ENCODE data around the gene GRIN2C. TPM values are rescaled to one million over a fixed set of nuclear protein-coding genes. Genes with fewer than 3 reads are reported as not detected.

The GRIN2C gene
- total RNA-seq, 2 experiments from 2014 or later, result not detected

- DNase-seq (peak; percentile 25), ATAC-seq (no peak)
- Mint-ChIP-seq H3K36me3 (ENCODE audit: low read depth) (peaks cover 3% of the 10 kb centered on the region), H3K27me3 (no peaks in the 10 kb centered on the region), H3K4me3 (no peak overlapping the region), H3K4me1 (no peaks in the 10 kb centered on the region), H3K9me3 (ENCODE audit: low read depth) (no peaks in the 10 kb centered on the region), H3K27ac (no peak overlapping the region)
- CTCF ChIA-PET, result interaction anchor here (0.8 kb wide), 1 partner anchor 79 kb away, joined by 3 read pairs; the partner anchor contains the start of gene FADS6
- intact Hi-C loops (cut with DNase I, micrococcal nuclease), result no loop called here
- POLR2A ChIA-PET, result no interaction called here
These were observed 45.2 kb downstream of the GRIN2C start for GRCh38 chr17:74814453-74814852.

- H3K9me3 Mint-ChIP-seq (ENCODE audit: low read depth), result no peaks in the 10 kb centered on the region
- no peaks in the 10 kb centered on the region for H3K4me1 Mint-ChIP-seq
- POLR2A ChIA-PET, result no interaction called here
- no peak for DNase-seq
- no peak overlapping the region for H3K27ac Mint-ChIP-seq
- peaks cover 3% of the 10 kb centered on the region for H3K36me3 Mint-ChIP-seq (ENCODE audit: low read depth)
- ATAC-seq, result no peak
- H3K27me3 Mint-ChIP-seq, result no peaks in the 10 kb centered on the region
- CTCF ChIA-PET, result interaction anchor here (0.8 to 0.9 kb wide), 2 partner anchors 21 to 67 kb away, joined by 3 read pairs; no protein-coding TSS in a partner anchor
- intact Hi-C loops (cut with DNase I, micrococcal nuclease), result no loop called here
- H3K4me3 Mint-ChIP-seq, result no peak overlapping the region
These were observed 47.3 kb downstream of the GRIN2C start for GRCh38 chr17:74812109-74813009.

GRCh38 chr17:74810699-74811485 lies 48.8 kb downstream of the GRIN2C start:
- no peak overlapping the region for H3K27ac Mint-ChIP-seq
- no peak for DNase-seq
- ChIA-PET POLR2A (no interaction called here), CTCF (interaction anchor here (0.6 kb wide), 1 partner anchor 1222 kb away, joined by 3 read pairs; no protein-coding TSS in a partner anchor)
- no peaks in the 10 kb centered on the region for H3K27me3 Mint-ChIP-seq
- intact Hi-C loops (cut with DNase I, micrococcal nuclease), result no loop called here
- H3K4me3 Mint-ChIP-seq, result no peak overlapping the region
- no peak for ATAC-seq
- H3K9me3 Mint-ChIP-seq (ENCODE audit: low read depth), result no peaks in the 10 kb centered on the region
- peaks cover 3% of the 10 kb centered on the region for H3K36me3 Mint-ChIP-seq (ENCODE audit: low read depth)
- no peaks in the 10 kb centered on the region for H3K4me1 Mint-ChIP-seq

- intact Hi-C loops (cut with DNase I, micrococcal nuclease), result no loop called here
- Mint-ChIP-seq H3K36me3 (ENCODE audit: low read depth) (peaks cover 3% of the 10 kb centered on the region), H3K27ac (no peak overlapping the region), H3K27me3 (no peaks in the 10 kb centered on the region), H3K4me3 (no peak overlapping the region), H3K9me3 (ENCODE audit: low read depth) (no peaks in the 10 kb centered on the region), H3K4me1 (no peaks in the 10 kb centered on the region)
- ATAC-seq, result no peak
- DNase-seq, result no peak
- ChIA-PET CTCF (interaction anchor here (0.5 to 2.7 kb wide), 4 partner anchors 18 to 106 kb away, joined by 3 to 12 read pairs (median 3); no protein-coding TSS in a partner anchor), POLR2A (no interaction called here)
These were observed 50.8 kb downstream of the GRIN2C start for GRCh38 chr17:74808714-74809430.

- ChIA-PET POLR2A (no interaction called here), CTCF (interaction anchor here (0.6 to 2.7 kb wide), 4 partner anchors 9 to 150 kb away, joined by 3 to 12 read pairs (median 4); no protein-coding TSS in a partner anchor)
- Mint-ChIP-seq H3K9me3 (ENCODE audit: low read depth) (no peaks in the 10 kb centered on the region), H3K27ac (no peak overlapping the region), H3K27me3 (no peaks in the 10 kb centered on the region), H3K4me1 (no peaks in the 10 kb centered on the region), H3K4me3 (no peak overlapping the region), H3K36me3 (ENCODE audit: low read depth) (peaks cover 3% of the 10 kb centered on the region)
- DNase-seq, result no peak
- no peak for ATAC-seq
- intact Hi-C loops (cut with DNase I, micrococcal nuclease), result no loop called here
These were observed 51.8 kb downstream of the GRIN2C start for GRCh38 chr17:74807925-74808324.

GRCh38 chr17:74807441-74807840 lies 52.2 kb downstream of the GRIN2C start:
- intact Hi-C loops (cut with DNase I, micrococcal nuclease), result no loop called here
- Mint-ChIP-seq H3K27me3 (no peaks in the 10 kb centered on the region), H3K9me3 (ENCODE audit: low read depth) (no peaks in the 10 kb centered on the region), H3K4me3 (no peak overlapping the region), H3K27ac (no peak overlapping the region), H3K36me3 (ENCODE audit: low read depth) (peaks cover 3% of the 10 kb centered on the region), H3K4me1 (no peaks in the 10 kb centered on the region)
- no peak for DNase-seq
- ATAC-seq, result no peak
- POLR2A ChIA-PET, result no interaction called here
- CTCF ChIA-PET, result interaction anchor here (0.8 to 2.7 kb wide), 3 partner anchors 9 to 58 kb away, joined by 3 to 12 read pairs (median 3); no protein-coding TSS in a partner anchor

GRCh38 chr17:74806334-74806733 lies 53.4 kb downstream of the GRIN2C start:
- no peak overlapping the region for H3K27ac Mint-ChIP-seq
- POLR2A ChIA-PET, result no interaction called here
- H3K36me3 Mint-ChIP-seq (ENCODE audit: low read depth), result peaks cover 7% of the 10 kb centered on the region

GRCh38 chr17:74805591-74805991 lies 54.1 kb downstream of the GRIN2C start:
- no peaks in the 10 kb centered on the region for H3K4me1 Mint-ChIP-seq
- no peak for DNase-seq
- no peak overlapping the region for H3K27ac Mint-ChIP-seq
- intact Hi-C loops (cut with DNase I, micrococcal nuclease), result no loop called here
- peaks cover 10% of the 10 kb centered on the region for H3K36me3 Mint-ChIP-seq (ENCODE audit: low read depth)
- CTCF ChIA-PET, result interaction anchor here (0.7 to 0.8 kb wide), 2 partner anchors 132 to 290 kb away, joined by 3 to 4 read pairs; no protein-coding TSS in a partner anchor
- POLR2A ChIA-PET, result no interaction called here
- no peaks in the 10 kb centered on the region for H3K27me3 Mint-ChIP-seq
- H3K4me3 Mint-ChIP-seq, result no peak overlapping the region
- no peak for ATAC-seq
- no peaks in the 10 kb centered on the region for H3K9me3 Mint-ChIP-seq (ENCODE audit: low read depth)

More at GRCh38 chr17:74806334-74806733, 53.4 kb downstream of the GRIN2C start:
- no peak for DNase-seq
- intact Hi-C loops (cut with DNase I, micrococcal nuclease), result no loop called here
- Mint-ChIP-seq H3K4me3 (no peak overlapping the region), H3K4me1 (no peaks in the 10 kb centered on the region), H3K9me3 (ENCODE audit: low read depth) (no peaks in the 10 kb centered on the region), H3K27me3 (no peaks in the 10 kb centered on the region)
- CTCF ChIA-PET, result interaction anchor here (0.6 to 0.8 kb wide), 2 partner anchors 291 to 639 kb away, joined by 3 to 4 read pairs; no protein-coding TSS in a partner anchor
- no peak for ATAC-seq

- ATAC-seq (no peak), DNase-seq (no peak)
- Mint-ChIP-seq H3K27me3 (no peaks in the 10 kb centered on the region), H3K9me3 (ENCODE audit: low read depth) (no peaks in the 10 kb centered on the region), H3K4me3 (no peak overlapping the region), H3K4me1 (no peaks in the 10 kb centered on the region), H3K27ac (no peak overlapping the region), H3K36me3 (ENCODE audit: low read depth) (peaks cover 6% of the 10 kb centered on the region)
- intact Hi-C loops (cut with DNase I, micrococcal nuclease), result no loop called here
- POLR2A ChIA-PET, result no interaction called here
- CTCF ChIA-PET, result interaction anchor here (0.7 to 2.0 kb wide), 2 partner anchors 13 to 18 kb away, joined by 3 to 9 read pairs; no protein-coding TSS in a partner anchor
These were observed 55.0 kb downstream of the GRIN2C start for GRCh38 chr17:74804683-74805082.

- CTCF ChIA-PET, result interaction anchor here (2.0 kb wide), 1 partner anchor 12 kb away, joined by 9 read pairs; no protein-coding TSS in a partner anchor
- intact Hi-C loops (cut with DNase I, micrococcal nuclease), result no loop called here
These were observed 55.7 kb downstream of the GRIN2C start for GRCh38 chr17:74803971-74804370.

More at GRCh38 chr17:74803971-74804370, 55.7 kb downstream of the GRIN2C start:
- no peak overlapping the region for H3K27ac Mint-ChIP-seq
- no peaks in the 10 kb centered on the region for H3K9me3 Mint-ChIP-seq (ENCODE audit: low read depth)
- H3K4me1 Mint-ChIP-seq, result no peaks in the 10 kb centered on the region
- peaks cover 7% of the 10 kb centered on the region for H3K36me3 Mint-ChIP-seq (ENCODE audit: low read depth)
- POLR2A ChIA-PET, result no interaction called here
- DNase-seq (no peak), ATAC-seq (no peak)
- H3K4me3 Mint-ChIP-seq, result no peak overlapping the region
- H3K27me3 Mint-ChIP-seq, result no peaks in the 10 kb centered on the region

Measured in activated CD4-positive, alpha-beta T cell treated with anti-CD3 and anti-CD28 coated beads for 36 hours (primary cell).